Measurements from ENCODE around the gene NR1I2.

Gene NR1I2

DNA sequence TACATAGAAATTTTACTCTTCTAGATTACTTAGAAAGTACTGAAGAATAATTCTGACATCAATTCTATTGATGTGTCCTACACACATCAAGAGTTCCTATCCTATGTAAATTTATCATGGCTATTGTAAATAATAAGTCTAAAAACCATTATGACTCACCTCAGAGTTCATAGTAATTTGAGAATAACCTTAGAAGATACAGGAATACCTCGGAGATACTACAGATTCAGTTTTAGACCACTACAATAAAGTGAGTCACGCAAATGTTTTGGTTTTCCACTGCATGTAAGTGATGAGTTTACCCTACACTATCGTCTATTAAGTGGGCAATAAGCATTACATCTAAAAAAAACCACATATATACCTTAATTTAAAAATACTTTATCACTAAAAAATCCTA is 74.8 kb downstream of the NR1I2 start:
- TF ChIP-seq, protein P1, sequence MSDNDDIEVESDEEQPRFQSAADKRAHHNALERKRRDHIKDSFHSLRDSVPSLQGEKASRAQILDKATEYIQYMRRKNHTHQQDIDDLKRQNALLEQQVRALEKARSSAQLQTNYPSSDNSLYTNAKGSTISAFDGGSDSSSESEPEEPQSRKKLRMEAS (IDR thresholded peaks at IDR 0.05; ENCODE audit: low read depth, low read length): no peak
- TF ChIP-seq MYC (IDR thresholded peaks at IDR 0.05; ENCODE audit: low read depth, low read length): no peak
- no peak for TF ChIP-seq POLR2A (IDR thresholded peaks at IDR 0.05; ENCODE audit: extremely low read depth, insufficient read length)
- TF ChIP-seq, protein P2, sequence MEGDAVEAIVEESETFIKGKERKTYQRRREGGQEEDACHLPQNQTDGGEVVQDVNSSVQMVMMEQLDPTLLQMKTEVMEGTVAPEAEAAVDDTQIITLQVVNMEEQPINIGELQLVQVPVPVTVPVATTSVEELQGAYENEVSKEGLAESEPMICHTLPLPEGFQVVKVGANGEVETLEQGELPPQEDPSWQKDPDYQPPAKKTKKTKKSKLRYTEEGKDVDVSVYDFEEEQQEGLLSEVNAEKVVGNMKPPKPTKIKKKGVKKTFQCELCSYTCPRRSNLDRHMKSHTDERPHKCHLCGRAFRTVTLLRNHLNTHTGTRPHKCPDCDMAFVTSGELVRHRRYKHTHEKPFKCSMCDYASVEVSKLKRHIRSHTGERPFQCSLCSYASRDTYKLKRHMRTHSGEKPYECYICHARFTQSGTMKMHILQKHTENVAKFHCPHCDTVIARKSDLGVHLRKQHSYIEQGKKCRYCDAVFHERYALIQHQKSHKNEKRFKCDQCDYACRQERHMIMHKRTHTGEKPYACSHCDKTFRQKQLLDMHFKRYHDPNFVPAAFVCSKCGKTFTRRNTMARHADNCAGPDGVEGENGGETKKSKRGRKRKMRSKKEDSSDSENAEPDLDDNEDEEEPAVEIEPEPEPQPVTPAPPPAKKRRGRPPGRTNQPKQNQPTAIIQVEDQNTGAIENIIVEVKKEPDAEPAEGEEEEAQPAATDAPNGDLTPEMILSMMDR (IDR thresholded peaks at IDR 0.05; ENCODE audit: low read depth, low read length): no peak
- DNase-seq (ENCODE audit: low read depth): no peak
- H3K4me3 ChIP-seq (ENCODE audit: low read depth, low read length): no peak overlapping the region

DNA sequence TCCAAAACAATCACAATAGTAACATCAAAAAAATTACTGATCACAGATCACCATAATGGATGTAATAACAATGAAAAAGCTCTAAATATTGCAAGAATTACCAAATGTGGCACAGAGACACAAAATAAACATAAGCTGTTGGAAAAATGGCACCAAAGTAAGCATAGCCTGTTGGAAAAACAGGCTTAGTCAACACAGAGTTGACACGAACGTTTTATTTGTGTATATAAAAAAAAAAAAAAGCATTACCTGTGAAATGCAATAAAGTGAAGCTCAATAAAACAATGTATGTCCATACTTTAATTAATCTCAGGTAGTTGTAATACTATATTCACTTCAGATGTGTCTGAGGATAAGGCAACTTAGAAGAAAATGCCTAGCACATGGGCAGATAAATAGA is 77.1 kb downstream of the NR1I2 start:
- no peak for DNase-seq (ENCODE audit: low read depth)
- no peak for TF ChIP-seq POLR2A (IDR thresholded peaks at IDR 0.05; ENCODE audit: extremely low read depth, insufficient read length)
- TF ChIP-seq, protein P1 (IDR thresholded peaks at IDR 0.05; ENCODE audit: low read depth, low read length): no peak
- TF ChIP-seq MYC (IDR thresholded peaks at IDR 0.05; ENCODE audit: low read depth, low read length): no peak
- TF ChIP-seq, protein P2 (IDR thresholded peaks at IDR 0.05; ENCODE audit: low read depth, low read length): no peak
- H3K4me3 ChIP-seq (ENCODE audit: low read depth, low read length): no peak overlapping the region

DNA sequence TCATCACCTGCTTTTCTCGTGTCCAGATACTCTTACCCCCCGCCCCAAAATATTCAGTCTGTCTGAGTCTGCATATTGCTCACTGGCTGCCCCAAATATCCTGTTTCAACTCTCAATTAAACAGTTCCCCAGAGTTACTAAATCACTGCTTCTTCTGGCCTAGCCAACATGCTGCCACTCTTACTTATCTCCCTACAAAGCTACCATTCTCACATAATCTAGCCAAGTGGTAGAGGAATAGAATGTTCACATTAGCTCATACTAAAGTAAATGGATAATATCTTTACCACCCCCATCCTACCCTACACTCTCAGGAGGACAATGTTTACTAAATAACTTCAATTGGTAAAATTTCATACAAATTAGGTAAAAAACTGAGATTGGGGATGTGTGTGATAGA is 77.8 kb downstream of the NR1I2 start:
- TF ChIP-seq, protein P1 (IDR thresholded peaks at IDR 0.05; ENCODE audit: low read depth, low read length): no peak
- TF ChIP-seq MYC (IDR thresholded peaks at IDR 0.05; ENCODE audit: low read depth, low read length) (no peak), POLR2A (IDR thresholded peaks at IDR 0.05; ENCODE audit: extremely low read depth, insufficient read length) (no peak)
- TF ChIP-seq, protein P2 (IDR thresholded peaks at IDR 0.05; ENCODE audit: low read depth, low read length): no peak
- no peak overlapping the region for H3K4me3 ChIP-seq (ENCODE audit: low read depth, low read length)
- no peak for DNase-seq (ENCODE audit: low read depth)

DNA sequence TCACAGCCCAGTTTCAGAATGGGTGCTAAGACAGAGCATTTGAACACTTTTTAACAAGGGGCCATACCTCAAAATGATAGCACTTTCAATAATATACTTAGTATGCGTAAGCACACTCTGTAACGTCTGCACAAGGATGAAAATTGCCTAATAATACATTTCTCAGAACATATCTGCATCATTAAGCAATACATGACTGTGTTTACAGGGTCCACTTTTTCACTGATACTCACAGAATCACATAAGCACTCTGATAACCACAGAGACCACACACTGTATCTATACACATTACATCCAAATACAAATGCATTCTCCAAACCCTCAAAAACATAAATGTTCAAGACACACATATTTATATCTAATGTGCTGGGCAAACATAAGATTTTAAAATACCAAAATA is 79.8 kb downstream of the NR1I2 start:
- no peak overlapping the region for H3K4me3 ChIP-seq (ENCODE audit: low read depth, low read length)
- TF ChIP-seq, protein P2 (IDR thresholded peaks at IDR 0.05; ENCODE audit: low read depth, low read length): no peak
- TF ChIP-seq MYC (IDR thresholded peaks at IDR 0.05; ENCODE audit: low read depth, low read length): no peak
- TF ChIP-seq, protein P1 (IDR thresholded peaks at IDR 0.05; ENCODE audit: low read depth, low read length): no peak
- TF ChIP-seq POLR2A (IDR thresholded peaks at IDR 0.05; ENCODE audit: extremely low read depth, insufficient read length): no peak

DNA sequence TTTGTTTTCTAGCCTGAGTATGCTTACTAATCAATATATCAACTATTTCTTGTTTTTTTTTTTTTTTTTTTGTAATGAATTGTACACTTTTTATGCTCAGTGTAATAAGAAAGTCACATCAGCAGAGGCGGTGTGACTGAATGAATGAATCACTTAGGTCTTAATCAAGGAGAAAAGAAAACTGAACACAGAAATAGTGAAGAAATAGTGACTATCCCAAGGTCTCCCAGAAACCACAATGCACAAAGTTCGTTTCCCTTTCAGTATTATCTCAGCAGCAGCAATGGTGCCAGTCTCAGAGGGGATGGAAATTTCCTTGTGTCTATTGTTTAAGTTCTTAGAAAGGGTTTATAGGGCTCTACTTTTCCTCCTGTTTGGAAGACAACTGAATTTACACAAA is 80.7 kb downstream of the NR1I2 start:
- DNase-seq (ENCODE audit: low read depth): no peak
- TF ChIP-seq, protein P1 (IDR thresholded peaks at IDR 0.05; ENCODE audit: low read depth, low read length): no peak
- TF ChIP-seq POLR2A (IDR thresholded peaks at IDR 0.05; ENCODE audit: extremely low read depth, insufficient read length) (no peak), MYC (IDR thresholded peaks at IDR 0.05; ENCODE audit: low read depth, low read length) (no peak)
- TF ChIP-seq, protein P2 (IDR thresholded peaks at IDR 0.05; ENCODE audit: low read depth, low read length): no peak
- no peak overlapping the region for H3K4me3 ChIP-seq (ENCODE audit: low read depth, low read length)

More for the DNA sequence above, 79.8 kb downstream of the NR1I2 start:
- DNase-seq (ENCODE audit: low read depth): no peak

DNA sequence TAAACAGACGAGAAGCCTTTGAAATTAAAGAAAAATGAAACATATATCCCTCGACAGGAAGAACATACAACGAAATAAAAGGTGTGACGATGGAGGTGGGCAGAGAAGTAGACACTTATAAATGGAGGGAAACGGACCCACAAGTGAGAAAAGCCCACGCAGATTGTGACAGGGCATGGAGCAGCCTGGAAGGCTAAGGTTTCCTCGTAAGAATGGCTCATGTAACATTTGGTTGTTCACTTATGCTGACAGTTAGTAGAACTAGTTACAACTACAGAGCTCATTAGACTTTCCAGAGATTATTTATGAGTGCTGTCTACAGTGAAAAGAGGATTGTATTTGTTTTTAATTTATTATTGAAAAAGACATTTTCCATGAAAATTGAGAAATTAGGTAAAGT is 82.6 kb downstream of the NR1I2 start:
- TF ChIP-seq, protein P2 (IDR thresholded peaks at IDR 0.05; ENCODE audit: low read depth, low read length): no peak
- DNase-seq (ENCODE audit: low read depth): no peak
- no peak overlapping the region for H3K4me3 ChIP-seq (ENCODE audit: low read depth, low read length)
